SKM-1 treated with dmso at 0.1 percent for 144 hours (cell line): ENCODE data around the gene SMIM1.
A peak's percentile ranks its signal among the peaks of the same experiment; 100 is the strongest.

Experiments used
- DNase-seq: peaks from one replicate; lab custom pipeline; 2025; ENCODE audit not compliant: unreplicated experiment; lab: John Stamatoyannopoulos, UW

Gene SMIM1, protein sequence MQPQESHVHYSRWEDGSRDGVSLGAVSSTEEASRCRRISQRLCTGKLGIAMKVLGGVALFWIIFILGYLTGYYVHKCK

DNA sequence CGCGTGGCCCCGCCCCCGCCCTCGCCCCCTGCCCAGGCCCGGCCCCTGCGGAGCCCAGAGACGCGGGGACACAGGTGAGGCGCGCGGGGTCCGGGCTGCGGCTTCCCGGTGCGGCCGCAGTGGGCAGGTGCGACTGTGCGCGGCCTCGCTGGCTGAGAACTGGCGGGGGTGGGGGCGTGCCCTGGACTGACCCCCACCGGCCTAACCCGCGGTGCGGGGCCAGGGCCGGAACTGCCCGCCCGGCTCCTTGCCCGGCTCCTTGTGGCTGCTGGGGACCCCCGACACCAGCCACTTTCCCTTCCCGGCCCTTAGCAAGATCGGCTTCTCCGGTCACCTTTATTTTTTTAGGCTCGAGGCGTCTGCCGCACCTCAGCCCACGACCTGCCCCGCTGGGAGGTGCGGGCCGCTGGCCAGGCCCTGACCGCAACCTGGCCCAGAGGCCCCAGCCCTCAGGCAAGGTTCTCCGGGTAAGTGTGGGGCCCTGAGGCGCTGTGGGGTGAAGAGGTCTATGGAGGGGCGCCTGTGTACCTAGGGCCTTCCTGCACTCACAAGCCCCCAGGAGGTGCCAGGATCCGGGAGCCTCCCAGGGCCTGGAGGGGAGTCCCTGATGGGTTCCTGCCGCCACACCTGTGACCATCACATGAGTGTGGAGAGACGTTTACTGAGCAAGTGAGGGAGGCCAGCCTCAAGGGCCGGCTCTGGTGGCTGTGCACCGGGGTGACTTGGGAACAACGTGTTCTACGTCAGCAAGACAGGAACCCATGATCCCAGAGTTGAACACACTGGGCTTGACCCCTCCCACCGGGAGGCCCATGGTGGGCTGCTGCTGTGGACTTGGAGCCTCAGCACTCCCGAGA is at the start of gene SMIM1:
Gene SMIM1, plus strand, starts transcription at position 35 of the 857 bp plus-strand sequence. CDS start 2,625 bp downstream, outside the sequence.
- DNase-seq: no peak

DNA sequence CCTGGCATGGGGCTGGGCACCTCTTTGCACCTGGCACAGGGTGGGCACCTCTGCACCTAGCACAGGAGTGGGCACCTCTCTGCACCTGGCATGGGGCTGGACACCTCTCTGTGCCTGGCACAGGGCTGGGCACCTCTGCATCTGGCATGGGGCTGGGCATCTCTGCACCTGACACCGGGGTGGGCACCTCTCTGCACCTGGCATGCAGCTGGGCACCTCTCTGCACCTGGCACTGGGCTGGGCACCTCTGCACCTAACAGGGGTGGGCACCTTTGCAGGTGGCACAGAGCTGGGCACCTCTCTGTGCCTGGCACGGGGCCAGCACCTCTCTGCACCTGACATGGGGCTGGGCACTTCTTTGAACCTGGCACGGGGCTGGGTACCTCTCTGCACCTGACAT is 49.7 kb upstream of the SMIM1 start:
- DNase-seq: no peak

DNA sequence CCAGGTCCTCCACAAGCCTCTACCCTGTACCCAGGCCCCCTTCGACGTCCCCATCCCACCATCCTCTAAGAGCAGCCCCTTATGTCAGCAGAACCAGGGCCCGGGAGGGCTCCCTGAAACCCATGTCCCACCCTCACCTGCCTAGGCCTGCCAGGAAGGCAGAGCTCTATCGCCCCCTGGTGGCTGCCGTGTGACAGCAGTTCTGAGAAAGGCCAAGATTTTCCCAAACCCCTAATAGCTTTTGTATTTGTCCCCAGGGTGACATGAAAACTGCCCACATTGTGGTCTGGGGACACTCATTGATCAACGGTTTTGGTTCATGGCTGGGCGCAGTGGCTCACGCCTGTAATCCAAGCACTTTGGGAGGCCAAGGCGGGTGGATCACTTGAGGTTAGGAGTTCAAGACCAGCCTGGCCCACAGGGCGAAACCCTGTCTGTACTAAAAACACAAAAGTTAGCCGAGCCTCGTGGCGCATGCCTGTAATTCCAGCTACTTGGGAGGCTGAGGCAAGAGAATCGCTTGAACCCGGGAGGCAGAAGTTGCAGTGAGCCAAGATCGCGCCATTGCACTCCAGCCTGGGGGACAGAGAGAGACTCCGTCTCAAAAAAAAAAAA is 48.0 kb upstream of the SMIM1 start:
- DNase-seq: peak; percentile 44

DNA sequence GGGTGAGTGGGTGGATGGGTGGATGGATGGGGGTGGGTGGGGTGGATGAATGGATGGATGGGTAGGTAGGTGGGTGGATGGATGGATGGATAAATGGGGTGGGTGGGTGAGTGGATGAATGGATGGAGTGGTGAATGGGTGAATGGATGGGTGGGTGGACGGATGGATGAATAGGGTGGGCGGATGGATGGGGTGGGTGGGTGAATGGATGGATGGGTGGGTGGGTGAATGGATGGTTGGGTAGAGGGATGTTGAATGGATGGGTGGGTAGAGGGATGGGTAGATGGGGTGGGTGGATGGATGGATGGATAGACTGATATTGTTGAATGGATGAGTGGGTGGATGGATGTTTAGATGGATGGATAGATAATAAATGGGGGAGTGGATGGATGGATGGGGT is 47.2 kb upstream of the SMIM1 start:
- no peak for DNase-seq

DNA sequence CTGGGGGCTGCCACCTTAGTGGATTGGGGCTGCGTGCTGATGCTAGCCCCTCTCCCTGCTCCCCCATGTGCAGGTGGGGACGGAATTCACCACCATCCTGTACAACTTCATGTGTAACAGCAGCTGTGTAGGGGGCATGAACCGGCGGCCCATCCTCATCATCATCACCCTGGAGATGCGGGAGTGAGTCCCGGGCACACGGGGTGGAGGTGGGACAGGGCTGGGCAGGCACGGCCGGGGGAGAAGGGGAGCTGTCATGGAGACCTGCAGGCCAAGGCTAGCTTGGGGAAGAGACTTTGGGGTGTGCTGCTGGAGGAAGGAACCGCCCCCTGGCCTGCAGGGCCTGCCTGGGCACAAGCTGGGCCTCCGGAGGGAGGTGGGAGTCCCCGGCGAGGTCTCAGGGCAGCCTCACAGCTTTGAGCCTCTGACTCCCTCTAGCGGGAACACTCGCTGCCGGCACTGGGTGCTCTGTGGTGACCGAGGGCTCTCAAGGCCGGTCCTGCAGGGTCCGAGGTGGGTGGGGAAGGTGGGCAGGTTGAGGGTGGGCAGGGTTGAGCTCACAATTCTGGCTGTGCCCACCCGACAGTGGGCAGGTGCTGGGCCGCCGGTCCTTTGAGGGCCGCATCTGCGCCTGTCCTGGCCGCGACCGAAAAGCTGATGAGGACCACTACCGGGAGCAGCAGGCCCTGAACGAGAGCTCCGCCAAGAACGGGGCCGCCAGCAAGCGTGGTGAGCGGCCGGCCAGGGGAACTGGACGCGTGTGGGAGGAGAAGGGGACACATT is 45.3 kb upstream of the SMIM1 start:
- DNase-seq: no peak

DNA sequence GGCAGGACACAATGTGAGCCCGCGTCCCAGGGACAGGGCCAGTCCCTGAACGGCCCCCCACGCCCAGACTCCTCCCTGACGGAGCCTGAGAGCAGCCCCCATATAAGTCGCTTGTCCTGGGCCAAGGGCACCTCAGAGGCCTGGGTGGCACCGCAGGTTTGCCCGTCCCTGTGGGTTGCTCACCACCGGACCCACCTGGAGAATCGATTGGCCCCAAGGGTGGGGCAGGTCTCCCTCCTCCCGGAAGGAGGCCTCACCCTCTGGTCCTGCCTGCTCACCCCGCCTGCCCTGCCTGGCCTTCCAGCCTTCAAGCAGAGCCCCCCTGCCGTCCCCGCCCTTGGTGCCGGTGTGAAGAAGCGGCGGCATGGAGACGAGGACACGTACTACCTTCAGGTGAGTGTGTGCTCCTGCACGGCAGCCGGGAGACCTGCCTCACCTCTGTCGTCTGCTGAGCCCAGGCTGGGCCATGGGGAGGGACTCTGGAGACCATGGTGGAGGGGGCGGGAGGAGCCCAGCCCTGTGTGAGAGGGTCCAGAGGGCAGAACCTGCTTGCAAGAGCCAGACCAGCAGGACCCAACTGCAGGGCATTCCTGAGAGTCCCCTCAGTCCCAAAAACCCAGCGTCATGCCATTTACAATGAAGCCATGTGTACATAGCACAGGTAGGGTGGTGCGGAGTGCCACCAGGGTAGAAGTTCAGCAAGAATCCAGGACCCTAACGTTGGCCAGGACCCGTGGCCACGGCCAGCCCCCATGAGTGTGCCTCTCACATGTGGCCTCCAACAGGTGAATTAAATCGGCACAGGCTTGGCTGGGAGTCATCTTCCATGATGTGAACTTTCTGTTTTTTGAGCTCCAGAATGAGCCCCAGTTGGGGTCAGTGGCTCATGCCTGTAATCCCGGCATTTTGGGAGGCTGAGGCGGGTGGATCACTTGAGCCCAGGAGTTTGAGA is 44.4 kb upstream of the SMIM1 start:
- DNase-seq: no peak

DNA sequence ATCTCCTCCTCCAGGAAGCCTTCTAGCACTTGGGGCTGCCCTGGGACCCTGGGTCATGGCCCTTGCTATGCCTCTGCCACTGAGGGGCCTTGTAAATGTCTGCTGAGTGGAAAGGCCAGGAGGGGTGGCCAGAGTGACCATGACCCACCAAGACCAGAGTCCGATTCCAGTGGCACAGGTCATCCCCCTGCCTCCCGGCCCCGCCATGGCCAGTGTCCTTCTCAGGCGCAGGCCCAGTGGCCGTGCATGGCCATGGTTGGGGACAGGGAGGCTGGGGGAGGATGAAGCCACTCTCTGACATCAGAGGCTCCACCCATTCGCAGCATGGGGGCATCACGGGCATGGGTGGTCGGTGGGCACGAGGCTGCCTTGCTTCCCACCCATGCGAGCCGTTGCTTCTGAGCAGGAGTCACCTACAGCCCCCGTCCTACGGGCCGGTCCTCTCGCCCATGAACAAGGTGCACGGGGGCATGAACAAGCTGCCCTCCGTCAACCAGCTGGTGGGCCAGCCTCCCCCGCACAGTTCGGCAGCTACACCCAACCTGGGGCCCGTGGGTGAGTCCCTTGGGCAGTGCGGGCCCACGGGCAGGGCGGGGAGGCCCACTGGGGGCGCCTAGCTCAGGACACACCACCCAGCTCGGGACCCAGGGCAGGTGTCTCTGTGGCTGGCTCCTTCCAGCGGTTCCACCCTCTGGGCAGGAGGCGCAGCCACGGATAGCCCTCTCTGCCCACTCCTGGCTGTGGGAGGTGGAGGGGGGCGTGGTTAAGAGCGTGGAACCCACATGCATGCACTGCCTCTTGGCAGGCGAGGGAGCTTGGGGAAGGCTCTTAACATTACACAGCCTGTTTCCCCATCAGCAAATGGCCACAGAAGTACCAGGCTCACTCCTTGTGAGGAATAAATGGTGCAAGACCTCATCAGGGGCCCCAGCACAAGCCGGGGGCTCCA is 42.7 kb upstream of the SMIM1 start:
- DNase-seq: no peak

DNA sequence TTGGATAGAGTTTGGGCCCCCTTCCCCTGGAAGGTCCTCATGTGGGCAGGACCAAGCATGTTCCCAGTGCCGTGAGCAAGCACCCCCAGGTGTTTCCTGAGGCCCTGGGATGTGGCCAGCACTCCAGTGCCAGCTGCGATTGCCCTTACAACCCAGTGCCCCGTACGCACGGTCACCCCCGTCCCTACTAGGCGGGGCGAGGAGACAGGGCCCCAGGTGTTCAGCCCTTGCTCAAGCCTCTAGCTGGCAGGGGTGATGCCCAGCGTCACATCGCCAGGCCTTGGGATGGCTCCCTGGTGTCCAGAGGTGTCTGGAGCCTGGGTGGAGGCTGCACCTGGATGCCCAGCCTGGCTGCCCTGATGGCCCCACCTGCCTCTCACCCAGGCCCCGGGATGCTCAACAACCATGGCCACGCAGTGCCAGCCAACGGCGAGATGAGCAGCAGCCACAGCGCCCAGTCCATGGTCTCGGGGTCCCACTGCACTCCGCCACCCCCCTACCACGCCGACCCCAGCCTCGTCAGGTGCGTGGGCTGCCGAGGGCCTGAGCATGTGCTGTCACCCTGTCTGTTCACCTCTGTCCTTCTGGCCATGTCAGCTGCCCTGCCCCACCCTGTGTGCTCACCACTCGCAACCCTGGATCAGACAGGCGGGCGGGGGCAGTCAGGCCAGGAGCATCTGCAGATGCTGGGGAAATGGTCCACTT is 41.9 kb upstream of the SMIM1 start:
- no peak for DNase-seq

DNA sequence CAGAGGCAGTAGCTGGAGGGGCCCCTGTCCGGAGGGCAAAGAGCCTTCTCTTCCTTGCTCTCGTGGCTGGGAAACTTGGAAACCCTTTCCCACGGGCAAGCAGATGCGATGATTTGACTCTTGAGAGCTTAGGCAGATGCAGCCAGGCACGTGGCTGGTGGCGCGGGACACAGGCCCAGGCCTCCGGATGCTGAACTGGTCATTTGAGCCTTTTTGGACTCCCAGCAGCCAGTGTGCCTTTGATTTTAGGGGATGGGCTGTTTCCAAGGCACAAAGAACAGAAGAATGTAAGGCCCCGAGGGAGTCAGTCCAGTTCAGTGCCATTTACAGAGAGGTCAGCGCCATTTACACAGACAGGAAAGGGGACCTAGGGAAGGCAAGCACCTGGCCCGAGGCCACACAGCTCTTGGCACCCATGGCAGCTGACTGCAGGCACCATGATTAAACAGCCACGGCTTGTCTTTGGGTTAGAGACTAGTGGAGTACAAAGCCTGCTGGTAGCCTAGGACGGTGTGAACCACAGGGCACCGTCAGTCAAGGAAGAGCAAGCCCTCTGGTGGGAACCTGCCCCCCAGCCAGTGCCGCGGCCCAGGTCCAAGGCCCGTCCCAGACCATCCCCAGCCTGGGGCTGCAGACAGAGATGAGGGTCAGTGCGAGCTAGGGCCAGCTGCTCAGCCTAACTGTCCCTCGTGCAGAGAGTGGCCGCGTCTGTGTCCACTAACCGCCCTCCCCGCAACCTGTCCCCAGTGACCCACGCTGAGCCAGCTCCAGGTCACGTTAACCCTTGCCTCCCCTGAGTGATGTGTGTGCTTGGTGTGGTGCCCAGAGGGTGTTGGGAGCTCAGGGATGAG is 40.7 kb upstream of the SMIM1 start:
- no peak for DNase-seq

DNA sequence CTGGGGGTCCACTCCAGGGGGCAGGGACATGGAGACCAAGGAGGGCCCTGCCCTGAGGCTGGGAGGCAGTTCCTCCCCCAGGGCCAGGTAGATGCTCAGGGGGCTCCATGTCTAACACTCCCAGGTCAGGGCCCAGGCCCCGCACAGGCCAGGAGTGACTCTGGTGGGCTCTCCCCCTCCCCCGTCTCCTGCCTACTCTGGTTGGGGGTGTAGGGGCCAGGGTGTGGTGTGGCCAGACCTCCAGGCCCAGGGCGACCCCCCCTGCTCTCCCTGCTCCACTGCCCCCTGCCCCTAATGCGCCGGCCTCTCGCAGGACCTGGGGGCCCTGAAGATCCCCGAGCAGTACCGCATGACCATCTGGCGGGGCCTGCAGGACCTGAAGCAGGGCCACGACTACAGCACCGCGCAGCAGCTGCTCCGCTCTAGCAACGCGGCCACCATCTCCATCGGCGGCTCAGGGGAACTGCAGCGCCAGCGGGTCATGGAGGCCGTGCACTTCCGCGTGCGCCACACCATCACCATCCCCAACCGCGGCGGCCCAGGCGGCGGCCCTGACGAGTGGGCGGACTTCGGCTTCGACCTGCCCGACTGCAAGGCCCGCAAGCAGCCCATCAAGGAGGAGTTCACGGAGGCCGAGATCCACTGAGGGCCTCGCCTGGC is 40.0 kb upstream of the SMIM1 start:
- DNase-seq: no peak

DNA sequence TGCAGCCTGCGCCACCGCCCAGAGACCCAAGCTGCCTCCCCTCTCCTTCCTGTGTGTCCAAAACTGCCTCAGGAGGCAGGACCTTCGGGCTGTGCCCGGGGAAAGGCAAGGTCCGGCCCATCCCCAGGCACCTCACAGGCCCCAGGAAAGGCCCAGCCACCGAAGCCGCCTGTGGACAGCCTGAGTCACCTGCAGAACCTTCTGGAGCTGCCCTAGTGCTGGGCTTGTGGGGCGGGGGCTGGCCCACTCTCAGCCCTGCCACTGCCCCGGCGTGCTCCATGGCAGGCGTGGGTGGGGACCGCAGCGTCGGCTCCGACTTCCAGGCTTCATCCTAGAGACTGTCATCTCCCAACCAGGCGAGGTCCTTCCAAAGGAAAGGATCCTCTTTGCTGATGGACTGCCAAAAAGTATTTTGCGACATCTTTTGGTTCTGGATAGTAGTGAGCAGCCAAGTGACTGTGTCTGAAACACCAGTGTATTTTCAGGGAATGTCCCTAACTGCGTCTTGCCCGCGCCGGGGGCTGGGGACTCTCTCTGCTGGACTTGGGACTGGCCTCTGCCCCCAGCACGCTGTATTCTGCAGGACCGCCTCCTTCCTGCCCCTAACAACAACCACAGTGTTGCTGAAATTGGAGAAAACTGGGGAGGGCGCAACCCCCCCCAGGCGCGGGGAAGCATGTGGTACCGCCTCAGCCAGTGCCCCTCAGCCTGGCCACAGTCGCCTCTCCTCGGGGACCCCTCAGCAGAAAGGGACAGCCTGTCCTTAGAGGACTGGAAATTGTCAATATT is 39.3 kb upstream of the SMIM1 start:
- no peak for DNase-seq

DNA sequence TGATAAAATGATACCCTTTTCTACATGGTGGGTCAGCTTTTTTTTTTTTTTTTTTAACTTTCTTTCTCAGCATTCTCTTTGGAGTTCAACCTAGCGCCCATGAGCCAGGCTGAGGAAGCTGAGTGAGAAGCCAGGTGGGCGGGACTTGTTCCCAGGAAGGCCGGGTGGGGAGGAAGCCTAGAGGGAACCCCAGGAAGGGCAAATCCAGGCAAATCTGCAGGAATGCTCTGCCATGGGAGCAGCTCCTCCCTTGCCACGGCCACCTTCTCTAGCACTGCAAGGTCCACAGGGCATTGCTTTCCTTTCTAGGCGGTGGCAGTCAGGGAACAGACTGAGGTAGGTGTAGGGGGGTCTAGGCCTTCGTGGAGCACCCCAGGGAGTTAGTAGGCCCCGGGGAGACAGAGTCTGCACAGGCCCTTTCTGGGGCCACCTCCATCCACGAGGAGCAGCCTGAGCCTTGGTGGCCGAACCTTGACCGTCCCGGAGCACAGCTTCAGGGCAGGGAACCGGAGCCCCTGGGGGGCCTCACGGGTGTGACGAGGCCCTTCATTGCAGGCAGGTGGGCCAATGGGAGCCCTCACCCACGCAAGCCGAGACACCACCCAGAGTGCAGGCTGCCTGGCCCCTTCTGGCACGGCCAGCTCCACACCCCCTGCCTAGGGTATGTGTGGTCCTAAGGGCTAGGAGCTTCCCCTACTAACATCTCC is 38.5 kb upstream of the SMIM1 start:
- DNase-seq: no peak

DNA sequence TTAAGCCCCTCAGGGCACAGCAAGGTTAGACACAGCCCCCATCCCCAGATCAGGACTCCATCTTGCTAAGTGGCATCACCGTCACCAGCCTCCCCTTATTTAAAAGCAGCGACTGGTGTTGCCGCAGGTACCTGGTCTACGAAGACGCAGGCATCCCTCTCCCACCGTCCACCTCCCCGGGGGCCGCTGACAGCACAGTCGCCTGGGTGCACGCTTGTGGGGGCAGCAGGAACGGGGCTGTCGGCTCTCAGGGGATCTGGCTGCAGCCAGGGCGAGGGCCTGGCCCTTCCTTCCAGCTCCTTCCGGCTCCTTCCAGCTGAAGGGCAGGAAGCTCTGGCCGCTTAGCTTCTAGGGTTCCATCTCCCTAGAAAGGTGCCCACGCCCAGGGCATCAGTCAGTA is 37.9 kb upstream of the SMIM1 start:
- DNase-seq: no peak

DNA sequence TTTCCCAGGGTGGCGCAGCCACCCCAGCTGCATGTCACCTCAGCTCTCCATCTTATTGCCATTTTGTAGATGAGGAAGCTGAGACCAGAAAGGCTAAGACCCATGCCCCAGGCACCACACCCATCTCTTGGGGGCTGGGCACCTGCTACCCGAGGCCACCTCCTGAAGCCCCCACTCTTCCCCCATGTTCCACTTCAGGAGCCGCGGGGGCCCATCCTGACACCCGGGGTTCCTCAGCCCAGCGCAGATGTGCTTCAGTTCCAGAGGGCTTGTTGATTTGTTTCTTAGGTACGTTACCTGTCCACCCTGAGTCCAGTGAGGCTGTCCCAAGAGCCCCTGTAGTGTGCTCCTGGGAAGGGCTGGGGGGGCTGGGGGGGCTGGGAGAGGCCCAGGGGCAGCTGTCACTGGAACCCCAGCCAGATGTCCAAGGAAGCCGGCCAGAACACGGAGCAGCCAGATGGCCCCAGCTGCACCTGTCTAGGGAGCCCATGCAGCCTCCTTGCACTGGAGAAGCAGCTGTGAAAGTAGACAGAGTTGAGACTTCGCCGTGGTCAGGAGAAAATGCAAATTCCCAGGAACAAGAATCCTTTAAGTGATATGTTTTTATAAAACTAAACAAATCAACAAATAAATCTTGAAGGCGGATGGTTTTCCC is 37.4 kb upstream of the SMIM1 start:
- DNase-seq: no peak

DNA sequence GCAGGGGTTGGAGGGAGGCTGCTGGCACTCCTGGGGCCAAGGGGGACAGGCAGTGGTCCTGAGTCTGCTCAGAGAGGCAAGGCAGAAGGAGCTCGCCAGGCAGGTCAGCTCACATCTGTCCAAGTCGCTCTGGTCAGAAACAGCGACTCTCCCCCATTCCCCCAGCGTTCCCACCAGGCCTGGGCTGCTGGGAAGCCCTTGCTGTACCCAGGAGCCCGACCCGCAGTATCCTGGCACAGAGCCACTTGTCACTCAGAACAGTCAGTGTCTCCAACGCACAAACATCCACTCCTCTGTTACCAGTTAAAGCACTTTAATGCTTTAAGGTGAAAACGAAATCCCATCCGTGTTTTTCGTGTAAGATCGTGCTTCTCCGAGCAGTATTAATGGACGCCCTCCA is 36.9 kb upstream of the SMIM1 start:
- DNase-seq: no peak
